Peyer's patch (tissue), 4 donors: ENCODE measurements around the gene CSF3R. TPM values are rescaled to one million over a fixed set of nuclear protein-coding genes. Genes with fewer than 3 reads are reported as not detected.

Experiments used
- DNase-seq, 3 donors: peaks; one replicate each; pipeline ENCODE4 v3.0.0-alpha.2; 2017 to 2019
- H3K27ac ChIP-seq, 4 donors: fragments of 200-600 bp; sonication (generic); one replicate each; pipeline ENCODE4 v1.5.1; 2016 to 2019
- H3K27me3 ChIP-seq, 2 donors: fragments of 200-600 bp; sonication (generic); one replicate each; pipeline ENCODE4 v1.5.1; 2019
- H3K36me3 ChIP-seq, 3 donors: fragments of 200-600 bp; sonication (generic); one replicate each; pipeline ENCODE4 v1.5.1; 2016 to 2019
- H3K4me1 ChIP-seq, 4 donors: fragments of 200-600 bp; sonication (generic); one replicate each; pipeline ENCODE4 v1.5.1; 2016 to 2019
- H3K4me3 ChIP-seq, 4 donors: fragments of 200-600 bp; sonication (generic); 1 replicate in 3 of 4; 2 replicates in 1 of 4; pipeline ENCODE4 v1.5.1; 2016 to 2019; ENCODE audit warnings: mild to moderate bottlenecking in 1 of 4
- H3K9me3 ChIP-seq, 4 donors: fragments of 200-600 bp; sonication (generic); one replicate each; pipeline ENCODE4 v1.5.1; 2016 to 2019; ENCODE audit warnings: mild to moderate bottlenecking in 1 of 4
- POLR2A ChIP-seq, 2 donors: fragments of 450-650 bp; IDR thresholded peaks; one replicate each; pipeline ENCODE4 v1.5.1; 2017; ENCODE audit warnings: antibody characterized with exemption in 2 of 2, mild to moderate bottlenecking in 2 of 2, moderate library complexity in 2 of 2
- total RNA-seq, 4 donors: library from RNA; depleted of rRNA; stranded (reverse); fragments of >200 nt; gene quantifications; one replicate each; pipeline ENCODE4 v1.1.0, GENCODE V29; 2016
- TF ChIP-seq, protein P1 (sequence below), 6 experiments: fragments of 450-650 bp in 4 of 6; fragments of 200-600 bp in 2 of 6; sonication (generic) in 1 of 6; IDR thresholded peaks; one replicate each; pipeline ENCODE4 v1.5.1; 2017 to 2019; ENCODE audit warnings: antibody characterized with exemption in 6 of 6, mild to moderate bottlenecking in 3 of 6, moderate library complexity in 1 of 6

CSF3R gene
- total RNA-seq, 4 donors from 2014 or later: 1.6 to 41.3 (median 4.2) TPM

DNA sequence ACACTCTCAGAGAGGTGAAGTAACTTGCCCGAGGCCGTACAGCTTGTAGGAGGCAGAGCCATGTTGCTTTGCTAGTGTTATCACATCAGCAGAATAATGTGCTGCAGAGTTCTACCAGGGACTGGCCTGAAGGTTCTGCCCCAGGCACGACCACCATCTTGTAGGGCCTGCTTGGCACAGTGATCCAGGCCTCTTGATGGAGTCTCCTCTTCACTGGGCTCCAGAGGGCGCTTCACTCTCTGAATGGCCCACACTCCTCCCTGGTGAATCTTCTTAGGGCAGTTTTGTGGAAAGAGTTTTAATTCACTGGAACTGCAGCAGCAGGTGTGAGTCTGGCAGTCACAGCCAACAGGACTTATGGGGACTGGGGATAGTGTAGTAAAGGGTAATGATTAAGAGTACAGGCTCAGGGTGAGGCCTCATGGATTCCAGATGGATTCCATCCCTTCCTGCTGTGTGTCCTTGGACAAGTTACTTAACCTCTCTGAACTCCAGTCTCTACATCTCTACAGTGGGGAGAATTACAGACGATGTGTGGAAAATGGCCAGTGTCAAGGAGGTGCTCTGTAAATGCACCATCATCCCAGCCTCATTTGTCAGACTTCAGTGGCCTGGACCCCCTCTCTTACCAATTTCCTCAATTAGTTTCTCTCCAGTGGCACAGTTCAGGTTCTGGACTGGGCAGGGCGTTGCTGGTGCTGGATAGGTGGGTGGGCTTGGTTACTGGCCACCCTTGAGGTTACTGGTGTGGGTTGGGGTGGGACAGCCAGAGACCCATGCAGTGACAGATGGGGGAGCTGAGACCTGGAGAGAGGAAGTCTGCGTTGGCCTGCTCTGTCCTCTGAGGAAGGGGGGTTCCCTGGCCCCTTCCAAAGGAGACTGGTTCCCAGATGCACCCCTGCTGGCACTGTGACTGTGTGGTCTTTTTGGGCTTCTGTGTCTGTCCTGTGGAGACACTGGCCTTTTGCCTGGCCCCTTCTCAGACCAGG, 45.9 kb upstream of the CSF3R start:
- TF ChIP-seq, protein P1, sequence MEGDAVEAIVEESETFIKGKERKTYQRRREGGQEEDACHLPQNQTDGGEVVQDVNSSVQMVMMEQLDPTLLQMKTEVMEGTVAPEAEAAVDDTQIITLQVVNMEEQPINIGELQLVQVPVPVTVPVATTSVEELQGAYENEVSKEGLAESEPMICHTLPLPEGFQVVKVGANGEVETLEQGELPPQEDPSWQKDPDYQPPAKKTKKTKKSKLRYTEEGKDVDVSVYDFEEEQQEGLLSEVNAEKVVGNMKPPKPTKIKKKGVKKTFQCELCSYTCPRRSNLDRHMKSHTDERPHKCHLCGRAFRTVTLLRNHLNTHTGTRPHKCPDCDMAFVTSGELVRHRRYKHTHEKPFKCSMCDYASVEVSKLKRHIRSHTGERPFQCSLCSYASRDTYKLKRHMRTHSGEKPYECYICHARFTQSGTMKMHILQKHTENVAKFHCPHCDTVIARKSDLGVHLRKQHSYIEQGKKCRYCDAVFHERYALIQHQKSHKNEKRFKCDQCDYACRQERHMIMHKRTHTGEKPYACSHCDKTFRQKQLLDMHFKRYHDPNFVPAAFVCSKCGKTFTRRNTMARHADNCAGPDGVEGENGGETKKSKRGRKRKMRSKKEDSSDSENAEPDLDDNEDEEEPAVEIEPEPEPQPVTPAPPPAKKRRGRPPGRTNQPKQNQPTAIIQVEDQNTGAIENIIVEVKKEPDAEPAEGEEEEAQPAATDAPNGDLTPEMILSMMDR (IDR thresholded peaks at IDR 0.05): no peak
- no peak for TF ChIP-seq POLR2A (IDR thresholded peaks at IDR 0.05)
- H3K27ac ChIP-seq: no peak overlapping the region
- no peaks in the 10 kb centered on the region for H3K4me1 ChIP-seq
- H3K4me3 ChIP-seq: no peak overlapping the region
- H3K9me3 ChIP-seq: peaks cover 0 to 6% (median 0%) of the 10 kb centered on the region in 4 donors
- H3K27me3 ChIP-seq: no peaks in the 10 kb centered on the region
- H3K36me3 ChIP-seq: no peaks in the 10 kb centered on the region
- peak in 1 of 3 donors; percentile 36 for DNase-seq

DNA sequence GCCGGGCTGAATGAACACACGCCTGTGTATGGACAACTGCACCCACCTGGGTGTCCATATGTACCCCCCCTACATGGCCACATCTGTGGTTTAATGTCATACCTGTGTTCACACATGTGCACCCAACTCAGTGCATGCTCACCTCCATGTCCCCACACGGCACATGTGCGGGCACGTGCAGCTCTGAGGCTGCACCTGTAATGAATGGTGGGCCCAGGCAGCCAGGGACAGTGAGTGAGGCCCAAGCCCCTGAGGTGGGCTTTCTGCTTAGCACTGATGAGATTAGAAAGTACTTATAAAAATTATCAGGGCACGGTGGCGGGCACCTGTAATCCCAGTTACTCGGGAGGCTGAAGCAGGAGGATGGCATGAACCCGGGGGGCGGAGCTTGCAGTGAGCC, 42.5 kb upstream of the CSF3R start:
- no peaks in the 10 kb centered on the region for H3K27me3 ChIP-seq
- TF ChIP-seq POLR2A (IDR thresholded peaks at IDR 0.05): no peak
- TF ChIP-seq, protein P1 (IDR thresholded peaks at IDR 0.05): no peak
- no peaks in the 10 kb centered on the region for H3K36me3 ChIP-seq
- H3K4me1 ChIP-seq: no peaks in the 10 kb centered on the region
- no peak overlapping the region for H3K27ac ChIP-seq
- no peaks in the 10 kb centered on the region for H3K9me3 ChIP-seq
- DNase-seq: peak in 1 of 3 donors; percentile 29
- H3K4me3 ChIP-seq: no peak overlapping the region

DNA sequence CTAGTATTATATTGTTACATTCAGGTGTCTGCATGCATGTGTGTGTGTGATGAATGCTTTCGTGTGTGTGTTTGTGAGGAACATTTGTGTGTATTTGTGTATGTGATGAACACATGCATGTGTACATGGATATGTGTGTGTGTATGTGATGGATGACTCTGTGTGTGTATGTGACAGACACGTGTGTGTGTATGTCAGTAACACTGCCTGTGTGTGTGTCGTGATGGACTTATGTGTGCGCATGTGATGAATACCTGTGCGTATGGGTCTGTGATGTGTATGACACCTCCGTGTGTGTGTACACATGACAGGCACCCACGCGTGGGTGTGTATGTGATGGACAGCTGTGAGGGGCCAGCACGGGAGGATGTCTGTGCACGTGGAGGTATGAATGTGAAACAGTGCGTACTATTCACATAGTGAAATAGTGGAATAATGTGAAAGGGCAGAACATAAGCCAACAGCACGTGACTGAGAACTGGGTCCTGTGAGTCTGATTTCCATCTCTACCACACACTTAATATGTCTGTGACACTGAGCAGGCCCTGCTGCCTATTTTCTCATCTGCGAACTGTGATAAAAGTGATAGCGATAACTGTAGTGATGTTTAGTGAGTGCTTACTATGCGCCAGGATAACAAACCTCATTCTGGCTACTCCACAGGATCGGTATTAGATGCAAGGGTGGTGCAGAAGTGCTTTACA, 41.8 kb upstream of the CSF3R start:
- Histone ChIP-seq H3K9me3 (no peaks in the 10 kb centered on the region), H3K4me3 (no peak overlapping the region), H3K27ac (no peak overlapping the region), H3K4me1 (no peaks in the 10 kb centered on the region), H3K36me3 (no peaks in the 10 kb centered on the region), H3K27me3 (no peaks in the 10 kb centered on the region)
- no peak for TF ChIP-seq POLR2A (IDR thresholded peaks at IDR 0.05)
- TF ChIP-seq, protein P1 (IDR thresholded peaks at IDR 0.05): no peak
- peak in 1 of 3 donors; percentile 9 for DNase-seq

DNA sequence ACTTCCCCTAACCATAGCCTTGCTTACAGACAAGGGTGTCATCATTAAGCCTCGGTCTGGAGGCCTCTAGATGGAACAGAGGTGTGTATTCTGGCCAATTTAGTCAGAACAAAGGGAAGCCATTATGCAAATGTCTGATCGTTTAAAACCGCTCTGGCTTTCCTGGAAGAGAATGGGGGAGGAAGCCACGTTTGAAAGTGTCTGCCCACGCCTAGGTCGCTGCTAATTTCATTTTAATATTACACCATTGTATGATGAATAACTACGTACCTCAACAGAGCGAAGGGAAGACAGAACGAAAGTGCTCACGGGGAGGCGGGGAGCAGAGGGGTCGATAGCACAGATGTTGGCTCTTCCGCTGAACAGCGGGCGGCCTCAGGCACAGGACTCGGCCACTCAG, 41.1 kb upstream of the CSF3R start:
- no peaks in the 10 kb centered on the region for H3K4me1 ChIP-seq
- H3K36me3 ChIP-seq: no peaks in the 10 kb centered on the region
- H3K4me3 ChIP-seq: no peak overlapping the region
- no peaks in the 10 kb centered on the region for H3K9me3 ChIP-seq
- no peak overlapping the region for H3K27ac ChIP-seq
- TF ChIP-seq, protein P1 (IDR thresholded peaks at IDR 0.05): no peak
- no peak for TF ChIP-seq POLR2A (IDR thresholded peaks at IDR 0.05)
- DNase-seq: peak in 1 of 3 donors; percentile 19
- no peaks in the 10 kb centered on the region for H3K27me3 ChIP-seq

DNA sequence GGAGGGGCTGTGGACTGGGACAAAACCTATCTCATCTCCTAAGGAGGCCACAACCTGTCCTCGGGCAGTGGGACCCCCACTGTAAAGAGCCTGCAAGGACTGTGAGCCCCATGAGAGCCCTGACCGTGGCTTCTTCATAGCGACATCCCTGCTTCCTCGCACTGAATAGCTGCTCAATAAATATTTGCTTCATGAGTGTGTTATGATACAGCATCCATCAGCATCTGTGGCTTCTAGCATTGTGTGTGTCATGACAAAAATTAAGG, 40.5 kb upstream of the CSF3R start:
- H3K36me3 ChIP-seq: no peaks in the 10 kb centered on the region
- H3K27me3 ChIP-seq: no peaks in the 10 kb centered on the region
- TF ChIP-seq, protein P1 (IDR thresholded peaks at IDR 0.05): no peak
- TF ChIP-seq POLR2A (IDR thresholded peaks at IDR 0.05): no peak
- DNase-seq: no peak
- H3K27ac ChIP-seq: no peak overlapping the region
- H3K9me3 ChIP-seq: no peaks in the 10 kb centered on the region
- H3K4me3 ChIP-seq: no peak overlapping the region
- H3K4me1 ChIP-seq: no peaks in the 10 kb centered on the region
